SK-N-SH treated with all-trans-retinoic acid at 6 μM for 48 hours (cell line): Measurements from ENCODE around the gene SEMA4B.

Source experiments
- POU6F1 ChIP-seq: fragments of 250-450 bp; sonication (Bioruptor Pico); IDR thresholded peaks from 2 replicates; pipeline ENCODE4 v1.8.0; 2021; ENCODE audit warnings: low read depth, mild to moderate bottlenecking, moderate library complexity, borderline replicate concordance
- RARB ChIP-seq: fragments of 250-450 bp; sonication (Bioruptor Pico); IDR thresholded peaks from 2 replicates; pipeline ENCODE4 v1.8.0; 2021; ENCODE audit warnings: mild to moderate bottlenecking, moderate library complexity
- ZC3H10 ChIP-seq: fragments of 250-450 bp; sonication (Bioruptor Pico); IDR thresholded peaks from 2 replicates; pipeline ENCODE4 v1.5.1; 2021; ENCODE audit warnings: mild to moderate bottlenecking, moderate library complexity
- ZFP30 ChIP-seq: fragments of 450-650 bp; formaldehyde crosslinking; IDR thresholded peaks from 2 replicates; pipeline ENCODE4 v1.5.0; 2022; ENCODE audit warnings: mild to moderate bottlenecking, moderate library complexity
- ZNF70 ChIP-seq: fragments of 450-650 bp; formaldehyde crosslinking; IDR thresholded peaks from 2 replicates; pipeline ENCODE4 v1.5.0; 2020; ENCODE audit warnings: mild to moderate bottlenecking, moderate library complexity
- TF ChIP-seq, protein P1 (sequence below): fragments of 250-450 bp; sonication (Bioruptor Pico); IDR thresholded peaks from 2 replicates; pipeline ENCODE4 v1.8.0; 2020; ENCODE audit warnings: mild to moderate bottlenecking, moderate library complexity, borderline replicate concordance
- TF ChIP-seq, protein P2 (sequence below): fragments of 250-450 bp; sonication (Bioruptor Pico); IDR thresholded peaks from 2 replicates; pipeline ENCODE4 v1.5.1; 2020; ENCODE audit warnings: low read depth, mild to moderate bottlenecking, moderate library complexity

DNA sequence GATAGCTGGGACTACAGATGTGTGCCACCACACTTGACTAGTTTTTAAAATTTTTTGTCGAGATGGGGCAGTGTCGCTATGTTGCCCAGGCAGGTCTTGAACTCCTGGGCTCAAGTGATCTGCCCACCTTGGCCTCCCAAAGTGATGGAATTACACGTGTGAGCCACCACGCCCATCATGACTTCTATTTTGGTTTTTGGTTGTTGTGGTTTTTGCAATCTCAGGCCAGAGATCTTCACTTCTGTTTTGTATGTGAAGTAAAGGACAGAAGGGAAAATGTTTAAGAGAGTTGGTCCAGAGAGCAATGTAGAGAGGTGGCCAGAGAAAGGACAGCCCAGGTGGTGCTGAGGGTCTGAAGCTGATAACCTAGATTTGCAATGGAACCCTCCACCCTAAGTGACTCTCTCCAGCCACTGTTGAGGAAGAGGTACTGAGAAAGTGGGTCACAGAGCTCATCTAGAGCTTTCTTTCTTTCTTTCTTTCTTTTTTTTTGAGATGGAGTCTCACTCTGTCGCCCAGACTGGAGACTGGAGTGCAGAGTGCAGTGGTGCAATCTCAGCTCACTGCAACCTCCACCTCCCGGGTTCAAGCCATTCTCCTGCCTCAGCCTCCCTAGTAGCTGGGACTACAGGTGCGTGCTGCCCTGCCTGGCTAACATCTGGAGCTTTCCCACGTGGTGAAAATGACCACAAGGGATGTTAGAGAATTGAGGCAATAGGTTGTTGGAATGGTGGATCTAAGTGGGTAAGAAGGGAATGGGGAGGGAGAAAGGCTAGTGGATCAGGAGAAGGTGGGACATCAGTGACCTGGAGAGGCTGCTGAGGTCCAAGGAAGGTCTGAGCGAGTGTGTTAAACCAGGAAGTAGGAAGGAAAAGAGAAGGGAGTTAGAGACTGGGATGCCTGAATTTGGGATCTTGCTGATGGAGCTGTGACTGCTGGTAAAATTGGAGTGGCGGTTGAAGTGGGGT lies 22.4 kb upstream of the SEMA4B start:
- TF ChIP-seq, protein P1, sequence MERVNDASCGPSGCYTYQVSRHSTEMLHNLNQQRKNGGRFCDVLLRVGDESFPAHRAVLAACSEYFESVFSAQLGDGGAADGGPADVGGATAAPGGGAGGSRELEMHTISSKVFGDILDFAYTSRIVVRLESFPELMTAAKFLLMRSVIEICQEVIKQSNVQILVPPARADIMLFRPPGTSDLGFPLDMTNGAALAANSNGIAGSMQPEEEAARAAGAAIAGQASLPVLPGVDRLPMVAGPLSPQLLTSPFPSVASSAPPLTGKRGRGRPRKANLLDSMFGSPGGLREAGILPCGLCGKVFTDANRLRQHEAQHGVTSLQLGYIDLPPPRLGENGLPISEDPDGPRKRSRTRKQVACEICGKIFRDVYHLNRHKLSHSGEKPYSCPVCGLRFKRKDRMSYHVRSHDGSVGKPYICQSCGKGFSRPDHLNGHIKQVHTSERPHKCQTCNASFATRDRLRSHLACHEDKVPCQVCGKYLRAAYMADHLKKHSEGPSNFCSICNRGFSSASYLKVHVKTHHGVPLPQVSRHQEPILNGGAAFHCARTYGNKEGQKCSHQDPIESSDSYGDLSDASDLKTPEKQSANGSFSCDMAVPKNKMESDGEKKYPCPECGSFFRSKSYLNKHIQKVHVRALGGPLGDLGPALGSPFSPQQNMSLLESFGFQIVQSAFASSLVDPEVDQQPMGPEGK (CRISPR knock-in tag), result no peak
- TF ChIP-seq ZFP30 (CRISPR knock-in tag) (no peak), ZC3H10 (no peak), RARB (no peak), ZNF70 (no peak), POU6F1 (no peak)
- TF ChIP-seq, protein P2, sequence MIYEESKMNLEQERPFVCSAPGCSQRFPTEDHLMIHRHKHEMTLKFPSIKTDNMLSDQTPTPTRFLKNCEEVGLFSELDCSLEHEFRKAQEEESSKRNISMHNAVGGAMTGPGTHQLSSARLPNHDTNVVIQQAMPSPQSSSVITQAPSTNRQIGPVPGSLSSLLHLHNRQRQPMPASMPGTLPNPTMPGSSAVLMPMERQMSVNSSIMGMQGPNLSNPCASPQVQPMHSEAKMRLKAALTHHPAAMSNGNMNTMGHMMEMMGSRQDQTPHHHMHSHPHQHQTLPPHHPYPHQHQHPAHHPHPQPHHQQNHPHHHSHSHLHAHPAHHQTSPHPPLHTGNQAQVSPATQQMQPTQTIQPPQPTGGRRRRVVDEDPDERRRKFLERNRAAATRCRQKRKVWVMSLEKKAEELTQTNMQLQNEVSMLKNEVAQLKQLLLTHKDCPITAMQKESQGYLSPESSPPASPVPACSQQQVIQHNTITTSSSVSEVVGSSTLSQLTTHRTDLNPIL, result no peak
